GM12878 (cell line): ENCODE measurements around the gene TTYH3. TPM values are rescaled to one million over a fixed set of nuclear protein-coding genes. Genes with fewer than 3 reads are reported as not detected.

Experiments used
- ATF7 ChIP-seq: fragments of 450-650 bp; IDR thresholded peaks from 2 replicates; pipeline ENCODE4 v1.6.1; 2016; ENCODE audit warnings: low read depth, mild to moderate bottlenecking
- BACH1 ChIP-seq: fragments of 450-650 bp; IDR thresholded peaks from 2 replicates; pipeline ENCODE4 v1.6.1; 2017; ENCODE audit warnings: mild to moderate bottlenecking, borderline replicate concordance
- BRCA1 ChIP-seq: IDR thresholded peaks from 2 replicates; pipeline ENCODE4 v1.6.1; 2011; ENCODE audit warnings: low read depth, low read length, improper control_type of control experiment
- DPF2 ChIP-seq: fragments of 450-650 bp; IDR thresholded peaks from 2 replicates; pipeline ENCODE4 v1.6.1; 2017; ENCODE audit warnings: mild to moderate bottlenecking
- EP300 ChIP-seq, 2 experiments: fragments of 150-350 bp in 1 of 2; IDR thresholded peaks; 2 replicates each; pipeline ENCODE4 v1.6.1; 2011 to 2012; ENCODE audit warnings: low read depth in 2 of 2, low read length in 2 of 2, borderline replicate concordance in 1 of 2, improper control_type of control experiment in 1 of 2, inconsistent platforms in 1 of 2; ENCODE audit not compliant: control insufficient read depth in 1 of 2
- GABPA ChIP-seq: IDR thresholded peaks from 2 replicates; pipeline ENCODE4 v1.6.1; 2014; ENCODE audit warnings: antibody characterized with exemption, low read depth, mild to moderate bottlenecking, inconsistent platforms
- MEF2B ChIP-seq: fragments of 450-650 bp; IDR thresholded peaks from 2 replicates; pipeline ENCODE4 v1.6.1; 2018; ENCODE audit warnings: mild to moderate bottlenecking, moderate library complexity; ENCODE audit not compliant: partially characterized antibody, poor library complexity, severe bottlenecking
- MTA2 ChIP-seq: fragments of 450-650 bp; IDR thresholded peaks from 2 replicates; pipeline ENCODE4 v1.6.1; 2016; ENCODE audit warnings: low read depth, mild to moderate bottlenecking, moderate library complexity
- NR2C1 ChIP-seq: fragments of 450-650 bp; IDR thresholded peaks from 2 replicates; pipeline ENCODE4 v1.6.1; 2017; ENCODE audit warnings: antibody characterized with exemption, mild to moderate bottlenecking, moderate library complexity
- NRF1 ChIP-seq: conservative IDR thresholded peaks from 2 replicates; pipeline ENCODE4 v1.6.1; 2011; ENCODE audit warnings: mild to moderate bottlenecking, low read depth, low read length, improper control_type of control experiment
- RELA ChIP-seq: fragments of 450-650 bp; IDR thresholded peaks from 2 replicates; pipeline ENCODE4 v1.8.0; 2014; ENCODE audit warnings: borderline replicate concordance; ENCODE audit not compliant: partially characterized antibody
- RFX5 ChIP-seq: IDR thresholded peaks from 2 replicates; pipeline ENCODE4 v1.6.1; 2011; ENCODE audit warnings: low read depth, low read length, improper control_type of control experiment
- SRF ChIP-seq, 2 experiments: IDR thresholded peaks; 2 replicates each; pipeline ENCODE4 v1.6.1; 2011; ENCODE audit warnings: low read depth in 2 of 2, low read length in 2 of 2, mild to moderate bottlenecking in 1 of 2, moderate library complexity in 1 of 2
- ZNF217 ChIP-seq: fragments of 450-650 bp; IDR thresholded peaks from 2 replicates; pipeline ENCODE4 v1.6.1; 2017; ENCODE audit warnings: antibody characterized with exemption, mild to moderate bottlenecking
- ZNF384 ChIP-seq: IDR thresholded peaks from 2 replicates; pipeline ENCODE4 v1.6.1; 2012; ENCODE audit warnings: low read depth, mild to moderate bottlenecking, low read length, improper control_type of control experiment, borderline replicate concordance
- ZNF622 ChIP-seq: fragments of 450-650 bp; IDR thresholded peaks from 2 replicates; pipeline ENCODE4 v1.6.1; 2017; ENCODE audit warnings: mild to moderate bottlenecking, inconsistent platforms
- polyA plus RNA-seq, 11 experiments: library from polyadenylated mRNA; depleted of rRNA in 4 of 11; unstranded in 6 of 11; stranded (reverse) in 5 of 11; fragments of >200 nt; fragmentation: Nextera tagmentation in 4 of 11; fragmentation: Illumina TruSeq in 1 of 11; extraction: Ambion mirVana in 4 of 11; extraction: Trizol in 1 of 11; gene quantifications; 1 replicate in 1 of 11; 2 replicates in 10 of 11; pipeline versions ENCODE4 v1.2.1 to v1.2.3, GENCODE V29; 2011 to 2016; ENCODE audit warnings: inconsistent platforms in 2 of 11, missing spikeins in 2 of 11, low read depth in 1 of 11
- total RNA-seq, 4 experiments: library from RNA; depleted of rRNA in 3 of 4; stranded (reverse); fragments of >200 nt in 3 of 4; fragmentation: Illumina TruSeq in 1 of 4; extraction: Trizol in 1 of 4; gene quantifications; 2 replicates each; pipeline versions ENCODE4 v1.2.1 to v1.2.3, GENCODE V29; 2013 to 2021
- TF ChIP-seq, protein P1 (sequence below): fragments of 450-650 bp; IDR thresholded peaks from 2 replicates; pipeline ENCODE4 v1.6.1; 2017; ENCODE audit warnings: low read depth, mild to moderate bottlenecking, moderate library complexity
- TF ChIP-seq, protein P2 (sequence below): IDR thresholded peaks from 2 replicates; pipeline ENCODE4 v1.6.1; 2012; ENCODE audit warnings: improper control_type of control experiment, low read depth, low read length; ENCODE audit not compliant: insufficient replicate concordance
- TF ChIP-seq, protein P3 (sequence below): IDR thresholded peaks from 2 replicates; pipeline ENCODE4 v1.6.1; 2012; ENCODE audit warnings: low read length, inconsistent platforms
- TF ChIP-seq, protein P4 (sequence below), 3 experiments: IDR thresholded peaks in 2 of 3; conservative IDR thresholded peaks in 1 of 3; 2 replicates each; pipeline ENCODE4 v1.5.1; 2011; ENCODE audit warnings: low read depth in 3 of 3, low read length in 3 of 3, mild to moderate bottlenecking in 3 of 3, control low read depth in 2 of 3, moderate library complexity in 2 of 3, inconsistent platforms in 1 of 3, mixed read lengths in 1 of 3; ENCODE audit not compliant: control insufficient read depth in 2 of 3, insufficient read depth in 1 of 3; ENCODE audit errors: extremely low read depth in 1 of 3

TTYH3 gene
- total and polyA plus RNA-seq, 10 of the 15 experiments (the other 5 are each of a cell fraction or from before 2014, with no cell fraction given), result 0.79 to 71.4 (median 10.5) TPM

DNA sequence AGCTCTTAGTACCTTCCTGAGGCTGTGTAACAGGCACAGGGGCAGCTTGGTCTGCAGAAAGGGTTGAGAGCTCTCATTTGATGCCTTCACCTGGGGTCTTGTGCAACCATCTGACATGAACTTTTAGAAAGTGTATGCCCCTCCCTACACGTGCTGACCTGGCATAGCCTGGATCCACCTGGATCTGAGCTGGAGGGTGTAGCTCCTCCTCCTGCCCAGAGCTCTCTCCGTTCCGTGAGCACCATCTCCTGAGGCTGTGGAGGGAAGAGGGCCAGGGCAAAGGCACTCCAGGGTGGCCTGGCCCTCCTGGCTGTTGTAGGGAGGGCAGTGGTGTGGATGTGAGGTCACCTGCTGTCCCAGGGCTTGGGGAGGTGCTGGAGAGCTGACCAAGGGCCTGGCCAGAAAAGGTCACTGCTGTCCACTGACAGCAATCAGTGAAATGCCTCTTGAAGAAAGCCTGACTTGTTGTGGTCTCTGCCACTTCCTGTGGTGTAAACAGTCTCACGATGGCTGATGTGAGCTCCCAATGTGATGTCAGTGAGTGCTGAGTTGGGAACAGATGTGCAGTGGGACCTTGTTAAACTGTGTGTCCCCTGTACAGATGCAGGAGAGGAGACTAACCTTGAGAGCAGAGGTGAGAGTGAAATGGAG is 79.2 kb downstream of the TTYH3 start (continued):
- TF ChIP-seq, protein P1, sequence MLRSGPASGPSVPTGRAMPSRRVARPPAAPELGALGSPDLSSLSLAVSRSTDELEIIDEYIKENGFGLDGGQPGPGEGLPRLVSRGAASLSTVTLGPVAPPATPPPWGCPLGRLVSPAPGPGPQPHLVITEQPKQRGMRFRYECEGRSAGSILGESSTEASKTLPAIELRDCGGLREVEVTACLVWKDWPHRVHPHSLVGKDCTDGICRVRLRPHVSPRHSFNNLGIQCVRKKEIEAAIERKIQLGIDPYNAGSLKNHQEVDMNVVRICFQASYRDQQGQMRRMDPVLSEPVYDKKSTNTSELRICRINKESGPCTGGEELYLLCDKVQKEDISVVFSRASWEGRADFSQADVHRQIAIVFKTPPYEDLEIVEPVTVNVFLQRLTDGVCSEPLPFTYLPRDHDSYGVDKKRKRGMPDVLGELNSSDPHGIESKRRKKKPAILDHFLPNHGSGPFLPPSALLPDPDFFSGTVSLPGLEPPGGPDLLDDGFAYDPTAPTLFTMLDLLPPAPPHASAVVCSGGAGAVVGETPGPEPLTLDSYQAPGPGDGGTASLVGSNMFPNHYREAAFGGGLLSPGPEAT, result peak; percentile 51; the same call in 1 of the 2 replicates
- TF ChIP-seq RELA, result no peak
- TF ChIP-seq, protein P2, sequence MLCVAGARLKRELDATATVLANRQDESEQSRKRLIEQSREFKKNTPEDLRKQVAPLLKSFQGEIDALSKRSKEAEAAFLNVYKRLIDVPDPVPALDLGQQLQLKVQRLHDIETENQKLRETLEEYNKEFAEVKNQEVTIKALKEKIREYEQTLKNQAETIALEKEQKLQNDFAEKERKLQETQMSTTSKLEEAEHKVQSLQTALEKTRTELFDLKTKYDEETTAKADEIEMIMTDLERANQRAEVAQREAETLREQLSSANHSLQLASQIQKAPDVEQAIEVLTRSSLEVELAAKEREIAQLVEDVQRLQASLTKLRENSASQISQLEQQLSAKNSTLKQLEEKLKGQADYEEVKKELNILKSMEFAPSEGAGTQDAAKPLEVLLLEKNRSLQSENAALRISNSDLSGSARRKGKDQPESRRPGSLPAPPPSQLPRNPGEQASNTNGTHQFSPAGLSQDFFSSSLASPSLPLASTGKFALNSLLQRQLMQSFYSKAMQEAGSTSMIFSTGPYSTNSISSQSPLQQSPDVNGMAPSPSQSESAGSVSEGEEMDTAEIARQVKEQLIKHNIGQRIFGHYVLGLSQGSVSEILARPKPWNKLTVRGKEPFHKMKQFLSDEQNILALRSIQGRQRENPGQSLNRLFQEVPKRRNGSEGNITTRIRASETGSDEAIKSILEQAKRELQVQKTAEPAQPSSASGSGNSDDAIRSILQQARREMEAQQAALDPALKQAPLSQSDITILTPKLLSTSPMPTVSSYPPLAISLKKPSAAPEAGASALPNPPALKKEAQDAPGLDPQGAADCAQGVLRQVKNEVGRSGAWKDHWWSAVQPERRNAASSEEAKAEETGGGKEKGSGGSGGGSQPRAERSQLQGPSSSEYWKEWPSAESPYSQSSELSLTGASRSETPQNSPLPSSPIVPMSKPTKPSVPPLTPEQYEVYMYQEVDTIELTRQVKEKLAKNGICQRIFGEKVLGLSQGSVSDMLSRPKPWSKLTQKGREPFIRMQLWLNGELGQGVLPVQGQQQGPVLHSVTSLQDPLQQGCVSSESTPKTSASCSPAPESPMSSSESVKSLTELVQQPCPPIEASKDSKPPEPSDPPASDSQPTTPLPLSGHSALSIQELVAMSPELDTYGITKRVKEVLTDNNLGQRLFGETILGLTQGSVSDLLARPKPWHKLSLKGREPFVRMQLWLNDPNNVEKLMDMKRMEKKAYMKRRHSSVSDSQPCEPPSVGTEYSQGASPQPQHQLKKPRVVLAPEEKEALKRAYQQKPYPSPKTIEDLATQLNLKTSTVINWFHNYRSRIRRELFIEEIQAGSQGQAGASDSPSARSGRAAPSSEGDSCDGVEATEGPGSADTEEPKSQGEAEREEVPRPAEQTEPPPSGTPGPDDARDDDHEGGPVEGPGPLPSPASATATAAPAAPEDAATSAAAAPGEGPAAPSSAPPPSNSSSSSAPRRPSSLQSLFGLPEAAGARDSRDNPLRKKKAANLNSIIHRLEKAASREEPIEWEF, result no peak
- TF ChIP-seq BACH1, result no peak
- TF ChIP-seq EP300 (IDR thresholded peaks at IDR 0.05; ENCODE audit: borderline replicate concordance in 1 of 2, control insufficient read depth in 1 of 2, low read depth in 2 of 2, low read length in 2 of 2), result peak; percentile 68 to 81; a peak in 3 of 4 replicates
- TF ChIP-seq GABPA, result no peak
- TF ChIP-seq NRF1, result no peak
- TF ChIP-seq, protein P3, sequence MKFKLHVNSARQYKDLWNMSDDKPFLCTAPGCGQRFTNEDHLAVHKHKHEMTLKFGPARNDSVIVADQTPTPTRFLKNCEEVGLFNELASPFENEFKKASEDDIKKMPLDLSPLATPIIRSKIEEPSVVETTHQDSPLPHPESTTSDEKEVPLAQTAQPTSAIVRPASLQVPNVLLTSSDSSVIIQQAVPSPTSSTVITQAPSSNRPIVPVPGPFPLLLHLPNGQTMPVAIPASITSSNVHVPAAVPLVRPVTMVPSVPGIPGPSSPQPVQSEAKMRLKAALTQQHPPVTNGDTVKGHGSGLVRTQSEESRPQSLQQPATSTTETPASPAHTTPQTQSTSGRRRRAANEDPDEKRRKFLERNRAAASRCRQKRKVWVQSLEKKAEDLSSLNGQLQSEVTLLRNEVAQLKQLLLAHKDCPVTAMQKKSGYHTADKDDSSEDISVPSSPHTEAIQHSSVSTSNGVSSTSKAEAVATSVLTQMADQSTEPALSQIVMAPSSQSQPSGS, result no peak
- no peak for TF ChIP-seq BRCA1
- peak; percentile 82 for TF ChIP-seq ATF7
- TF ChIP-seq MEF2B, result peak; percentile 23
- TF ChIP-seq RFX5, result no peak
- TF ChIP-seq ZNF217, result no peak
- TF ChIP-seq, protein P4, sequence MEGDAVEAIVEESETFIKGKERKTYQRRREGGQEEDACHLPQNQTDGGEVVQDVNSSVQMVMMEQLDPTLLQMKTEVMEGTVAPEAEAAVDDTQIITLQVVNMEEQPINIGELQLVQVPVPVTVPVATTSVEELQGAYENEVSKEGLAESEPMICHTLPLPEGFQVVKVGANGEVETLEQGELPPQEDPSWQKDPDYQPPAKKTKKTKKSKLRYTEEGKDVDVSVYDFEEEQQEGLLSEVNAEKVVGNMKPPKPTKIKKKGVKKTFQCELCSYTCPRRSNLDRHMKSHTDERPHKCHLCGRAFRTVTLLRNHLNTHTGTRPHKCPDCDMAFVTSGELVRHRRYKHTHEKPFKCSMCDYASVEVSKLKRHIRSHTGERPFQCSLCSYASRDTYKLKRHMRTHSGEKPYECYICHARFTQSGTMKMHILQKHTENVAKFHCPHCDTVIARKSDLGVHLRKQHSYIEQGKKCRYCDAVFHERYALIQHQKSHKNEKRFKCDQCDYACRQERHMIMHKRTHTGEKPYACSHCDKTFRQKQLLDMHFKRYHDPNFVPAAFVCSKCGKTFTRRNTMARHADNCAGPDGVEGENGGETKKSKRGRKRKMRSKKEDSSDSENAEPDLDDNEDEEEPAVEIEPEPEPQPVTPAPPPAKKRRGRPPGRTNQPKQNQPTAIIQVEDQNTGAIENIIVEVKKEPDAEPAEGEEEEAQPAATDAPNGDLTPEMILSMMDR (IDR thresholded peaks at IDR 0.05 in 2 of 3, conservative IDR thresholded peaks at IDR 0.05 in 1 of 3; ENCODE audit: control insufficient read depth in 2 of 3, extremely low read depth in 1 of 3, insufficient read depth in 1 of 3, low read depth in 3 of 3, low read length in 3 of 3), result no peak
- peak; percentile 69 for TF ChIP-seq MTA2
- no peak for TF ChIP-seq NR2C1
- no peak for TF ChIP-seq ZNF622
- TF ChIP-seq ZNF384, result no peak
- TF ChIP-seq SRF (IDR thresholded peaks at IDR 0.05; ENCODE audit: low read depth in 2 of 2, low read length in 2 of 2), result no peak
- peak; percentile 53 for TF ChIP-seq DPF2
